Activated CD4-positive, alpha-beta T cell treated with anti-CD3 and anti-CD28 coated beads, Interleukin-2, amount 50 U/mL, for 1 hour (primary cell): ENCODE measurements around the gene ZNF584.

Experiments
- DNase-seq: peaks from one replicate; pipeline ENCODE4 v3.0.0-alpha.2; 2020

Gene ZNF584

GRCh38 chr19:58466760-58467589, 58.5 kb downstream of the ZNF584 start, which contains the start of gene ZNF324:
Gene ZNF324, plus strand, starts transcription at chr19:58467080. Its CDS starts 2,106 bp downstream, at chr19:58469186.
- peak; percentile 97 for DNase-seq
